Measurements from ENCODE around the gene IDE.
A peak's percentile ranks its signal among the peaks of the same experiment; 100 is the strongest.
"Not testable (repeated sequence)": the region's sequence is repeated elsewhere in the genome, so short reads cannot be mapped to it uniquely, and the experiment has no call there.

Gene IDE

GRCh38 chr10:92574548-92575261 lies 812 bp upstream of the IDE start:
- Histone ChIP-seq H3K9me3 (no peaks in the 10 kb centered on the region), H3K4me3 (peak overlapping the region; percentile 85), H3K4me1 (peaks cover 19% of the 10 kb centered on the region), H3K27me3 (ENCODE audit: low read depth) (no peaks in the 10 kb centered on the region), H3K36me3 (replicated peaks) (no peaks in the 10 kb centered on the region)
- in situ Hi-C loops (cut with MboI; ENCODE audit: low sequenced_read_pairs) = loop anchor here (5.0 kb wide), 1 partner anchor 52 kb away; no protein-coding TSS in a partner anchor
- DNase-seq (ENCODE audit: low spot score in 2 of 2) = peak; percentile 8 to 49

GRCh38 chr10:92573091-92573797 lies 649 bp downstream of the IDE start:
- Histone ChIP-seq H3K4me1 (peaks cover 19% of the 10 kb centered on the region), H3K9me3 (no peaks in the 10 kb centered on the region), H3K4me3 (peak overlapping the region; percentile 85), H3K36me3 (replicated peaks) (peaks cover 8% of the 10 kb centered on the region; the same call in 1 of the 2 replicates), H3K27me3 (ENCODE audit: low read depth) (no peaks in the 10 kb centered on the region)
- in situ Hi-C loops (cut with MboI; ENCODE audit: low sequenced_read_pairs) = loop anchor here (5.0 kb wide), 1 partner anchor 51 kb away; no protein-coding TSS in a partner anchor
- peak; percentile 12 to 58 for DNase-seq (ENCODE audit: low spot score in 2 of 2)

GRCh38 chr10:92572362-92573090 lies 1.4 kb downstream of the IDE start:
- in situ Hi-C loops (cut with MboI; ENCODE audit: low sequenced_read_pairs) = loop anchor here (5.0 kb wide), 1 partner anchor 50 kb away; no protein-coding TSS in a partner anchor
- Histone ChIP-seq H3K4me1 (peaks cover 22% of the 10 kb centered on the region), H3K4me3 (peak overlapping the region; percentile 85), H3K9me3 (no peaks in the 10 kb centered on the region), H3K36me3 (replicated peaks) (peaks cover 12% of the 10 kb centered on the region; the same call in 1 of the 2 replicates), H3K27me3 (ENCODE audit: low read depth) (no peaks in the 10 kb centered on the region)
- DNase-seq (ENCODE audit: low spot score in 2 of 2) = peak in 1 of 2 experiments; percentile 46

GRCh38 chr10:92571649-92572048 lies 2.2 kb downstream of the IDE start:
- Histone ChIP-seq H3K36me3 (replicated peaks) (peaks cover 12% of the 10 kb centered on the region), H3K27me3 (ENCODE audit: low read depth) (no peaks in the 10 kb centered on the region), H3K4me3 (peak overlapping the region; percentile 85), H3K9me3 (no peaks in the 10 kb centered on the region), H3K4me1 (peaks cover 22% of the 10 kb centered on the region)
- DNase-seq (ENCODE audit: low spot score in 2 of 2) = no peak
- in situ Hi-C loops (cut with MboI; ENCODE audit: low sequenced_read_pairs) = loop anchor here (5.0 kb wide), 1 partner anchor 49 kb away; no protein-coding TSS in a partner anchor

- not testable (repeated sequence) for H3K4me3 ChIP-seq; DNase-seq (ENCODE audit: low spot score in 2 of 2); H3K27me3 ChIP-seq (ENCODE audit: low read depth); H3K9me3 ChIP-seq
- peaks cover 12% of the 10 kb centered on the region for H3K36me3 ChIP-seq (replicated peaks)
- H3K4me1 ChIP-seq = peaks cover 14% of the 10 kb centered on the region
- in situ Hi-C loops (cut with MboI; ENCODE audit: low sequenced_read_pairs) = loop anchor here (5.0 kb wide), 1 partner anchor 47 kb away; no protein-coding TSS in a partner anchor
Observed at GRCh38 chr10:92569663-92570062, 4.2 kb downstream of the IDE start.

GRCh38 chr10:92569071-92569470 lies 4.8 kb downstream of the IDE start:
- Histone ChIP-seq H3K4me3 (no peak overlapping the region), H3K36me3 (replicated peaks) (peaks cover 12% of the 10 kb centered on the region), H3K27me3 (ENCODE audit: low read depth) (no peaks in the 10 kb centered on the region), H3K9me3 (no peaks in the 10 kb centered on the region), H3K4me1 (peaks cover 13% of the 10 kb centered on the region)
- DNase-seq (ENCODE audit: low spot score in 2 of 2) = no peak
- in situ Hi-C loops (cut with MboI; ENCODE audit: low sequenced_read_pairs) = no loop called here

- peaks cover 17% of the 10 kb centered on the region for H3K36me3 ChIP-seq (replicated peaks)
- H3K4me1 ChIP-seq = peaks cover 13% of the 10 kb centered on the region
- H3K27me3 ChIP-seq (ENCODE audit: low read depth) = no peaks in the 10 kb centered on the region
- in situ Hi-C loops (cut with MboI; ENCODE audit: low sequenced_read_pairs) = no loop called here
- H3K4me3 ChIP-seq = no peak overlapping the region
- no peak for DNase-seq (ENCODE audit: low spot score in 2 of 2)
- no peaks in the 10 kb centered on the region for H3K9me3 ChIP-seq
Observed at GRCh38 chr10:92567952-92568600, 5.8 kb downstream of the IDE start.

GRCh38 chr10:92562424-92562823 lies 11.5 kb downstream of the IDE start:
- no peak for DNase-seq (ENCODE audit: low spot score in 2 of 2)
- peaks cover 15% of the 10 kb centered on the region for H3K36me3 ChIP-seq (replicated peaks)
- H3K27me3 ChIP-seq (ENCODE audit: low read depth) = no peaks in the 10 kb centered on the region
- in situ Hi-C loops (cut with MboI; ENCODE audit: low sequenced_read_pairs) = no loop called here
- H3K9me3 ChIP-seq = peaks cover 5% of the 10 kb centered on the region; the same call in 1 of the 2 replicates
- 0 out of 2 replicates have a peak, but pooled peaks cover 3% of the 10 kb centered on the region for H3K4me1 ChIP-seq
- H3K4me3 ChIP-seq = no peak overlapping the region

- no peak overlapping the region for H3K4me3 ChIP-seq
- DNase-seq (ENCODE audit: low spot score in 2 of 2) = no peak
- no peaks in the 10 kb centered on the region for H3K27me3 ChIP-seq (ENCODE audit: low read depth)
Observed at GRCh38 chr10:92559046-92559445, 14.8 kb downstream of the IDE start.

GRCh38 chr10:92553959-92554358 lies 19.9 kb downstream of the IDE start:
- DNase-seq (ENCODE audit: low spot score in 2 of 2) = no peak
- no peaks in the 10 kb centered on the region for H3K27me3 ChIP-seq (ENCODE audit: low read depth)

More at GRCh38 chr10:92559046-92559445, 14.8 kb downstream of the IDE start:
- in situ Hi-C loops (cut with MboI; ENCODE audit: low sequenced_read_pairs) = no loop called here
- Histone ChIP-seq H3K9me3 (peaks cover 6% of the 10 kb centered on the region; the same call in 1 of the 2 replicates), H3K4me1 (0 out of 2 replicates have a peak, but pooled peaks cover 3% of the 10 kb centered on the region), H3K36me3 (replicated peaks) (peaks cover 21% of the 10 kb centered on the region)

GRCh38 chr10:92552310-92552709 lies 21.6 kb downstream of the IDE start:
- Histone ChIP-seq H3K4me3 (no peak overlapping the region), H3K36me3 (replicated peaks) (peaks cover 17% of the 10 kb centered on the region), H3K4me1 (0 out of 2 replicates have a peak, but pooled peaks cover 2% of the 10 kb centered on the region), H3K27me3 (ENCODE audit: low read depth) (no peaks in the 10 kb centered on the region), H3K9me3 (0 out of 2 replicates have a peak, but pooled peaks cover 5% of the 10 kb centered on the region)
- no peak for DNase-seq (ENCODE audit: low spot score in 2 of 2)
- in situ Hi-C loops (cut with MboI; ENCODE audit: low sequenced_read_pairs) = no loop called here

More at GRCh38 chr10:92553959-92554358, 19.9 kb downstream of the IDE start:
- in situ Hi-C loops (cut with MboI; ENCODE audit: low sequenced_read_pairs) = no loop called here
- peaks cover 15% of the 10 kb centered on the region for H3K36me3 ChIP-seq (replicated peaks)
- no peak overlapping the region for H3K4me3 ChIP-seq
- peaks cover 5% of the 10 kb centered on the region; the same call in 1 of the 2 replicates for H3K9me3 ChIP-seq
- H3K4me1 ChIP-seq = no peaks in the 10 kb centered on the region

- no peak for DNase-seq (ENCODE audit: low spot score in 2 of 2)
- no peak overlapping the region for H3K4me3 ChIP-seq
- H3K27me3 ChIP-seq (ENCODE audit: low read depth) = no peaks in the 10 kb centered on the region
- in situ Hi-C loops (cut with MboI; ENCODE audit: low sequenced_read_pairs) = no loop called here
- H3K9me3 ChIP-seq = 0 out of 2 replicates have a peak, but pooled peaks cover 5% of the 10 kb centered on the region
- peaks cover 17% of the 10 kb centered on the region for H3K36me3 ChIP-seq (replicated peaks)
- H3K4me1 ChIP-seq = 0 out of 2 replicates have a peak, but pooled peaks cover 2% of the 10 kb centered on the region
Observed at GRCh38 chr10:92550924-92551323, 23.0 kb downstream of the IDE start.

- Histone ChIP-seq H3K9me3 (no peaks in the 10 kb centered on the region), H3K36me3 (replicated peaks) (0 out of 2 replicates have a peak, but pooled peaks cover 4% of the 10 kb centered on the region), H3K4me1 (peaks cover 17% of the 10 kb centered on the region), H3K4me3 (no peak overlapping the region), H3K27me3 (ENCODE audit: low read depth) (no peaks in the 10 kb centered on the region)
- in situ Hi-C loops (cut with MboI; ENCODE audit: low sequenced_read_pairs) = no loop called here
- no peak for DNase-seq (ENCODE audit: low spot score in 2 of 2)
Observed at GRCh38 chr10:92547676-92548075, 26.2 kb downstream of the IDE start.

All from HAP-1 (cell line).